Stimulated activated CD4-positive, alpha-beta T cell treated with anti-CD3 and anti-CD28 coated beads, Interleukin-4, amount 100 ng/mL, for 1 hour (primary cell): ENCODE measurements around the gene ZNF672.
"Not testable (repeated sequence)": the region's sequence is repeated elsewhere in the genome, so short reads cannot be mapped to it uniquely, and the experiment has no call there.

Experiments used
- DNase-seq: peaks from one replicate; pipeline ENCODE4 v3.0.0-alpha.2; 2020

Gene ZNF672

GRCh38 chr1:248837781-248838356 is at the start of gene ZNF672:
ZNF672 (plus strand) TSS chr1:248838224; CDS start chr1:248847275, 9,051 bp downstream.
- DNase-seq, result peak; percentile 95

DNA sequence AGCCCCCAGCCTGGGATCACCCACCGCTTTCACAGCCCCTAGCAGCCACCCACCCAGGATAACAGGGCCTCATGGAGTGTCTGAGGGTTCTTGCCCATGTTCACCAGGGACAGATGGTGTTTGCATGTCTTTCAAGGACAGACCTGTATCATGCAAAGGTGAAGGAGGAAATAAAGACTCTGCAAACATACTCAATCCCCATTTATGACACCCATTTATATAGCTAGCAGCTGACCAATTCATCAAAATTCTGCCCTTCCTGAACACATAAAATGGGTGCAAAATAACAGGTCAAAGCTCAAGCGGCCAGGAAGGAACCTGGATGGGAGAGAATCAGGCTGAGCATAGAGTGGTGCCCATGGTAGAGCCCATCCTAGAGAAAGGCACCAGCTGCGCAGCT is 49.7 kb upstream of the ZNF672 start:
- no peak for DNase-seq

DNA sequence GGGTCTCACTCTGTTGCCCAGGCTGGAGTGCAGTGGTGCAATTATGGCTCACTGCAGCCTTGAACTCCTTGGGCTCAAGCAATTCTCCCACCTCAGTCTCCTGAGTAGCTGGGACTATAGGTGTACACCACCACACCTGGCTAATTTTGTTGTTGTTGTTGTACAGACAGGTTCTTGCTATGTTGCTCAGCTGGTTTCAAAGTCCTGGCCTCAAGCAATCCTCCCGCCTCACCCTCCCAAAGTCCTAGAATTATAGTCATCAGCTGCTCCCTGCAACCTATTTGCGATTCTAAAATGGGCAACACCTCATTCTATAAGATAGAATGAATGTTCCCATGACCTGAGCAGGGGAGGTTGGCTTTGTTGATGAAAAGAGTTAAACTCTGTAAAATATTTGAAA is 48.7 kb upstream of the ZNF672 start:
- DNase-seq, result not testable (repeated sequence)

DNA sequence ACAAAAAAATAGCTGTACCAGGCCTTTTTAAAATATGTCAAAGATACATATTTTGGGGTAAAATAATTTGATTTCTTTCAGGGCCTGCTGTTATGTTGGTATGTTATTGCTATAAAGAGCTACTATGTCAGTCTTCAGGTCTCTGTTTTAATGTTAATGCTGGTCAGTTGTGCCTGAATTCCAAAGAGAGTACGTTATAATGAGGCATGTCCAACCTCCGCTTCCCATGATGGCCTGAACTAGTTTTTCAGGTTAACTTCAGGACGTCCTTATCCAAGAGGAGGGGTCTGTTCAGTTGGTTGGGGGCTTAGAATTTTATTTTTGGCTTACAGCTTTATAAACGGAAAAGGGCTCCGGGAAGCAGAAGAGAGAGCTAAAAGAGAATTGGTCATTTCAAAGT is 47.6 kb upstream of the ZNF672 start:
- DNase-seq, result no peak

DNA sequence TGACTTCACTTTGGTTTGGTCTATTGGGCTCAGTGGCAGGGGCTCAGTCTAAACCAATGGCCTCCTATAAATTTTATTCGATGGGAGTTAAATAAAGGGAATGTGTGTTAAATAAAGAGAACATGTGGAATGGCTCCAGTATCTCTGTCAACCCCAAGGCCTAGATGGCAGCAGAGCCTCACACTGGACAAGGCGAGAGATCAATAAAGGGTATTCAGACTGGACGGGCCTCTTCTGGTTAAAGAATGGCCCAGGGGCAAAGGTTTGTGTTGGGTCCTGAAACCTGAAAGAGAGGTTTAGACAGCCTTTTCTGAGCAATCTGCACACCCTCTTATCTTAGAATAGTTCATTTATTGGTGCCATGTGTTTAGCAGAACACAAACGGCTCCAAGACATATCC is 47.0 kb upstream of the ZNF672 start:
- no peak for DNase-seq

- DNase-seq, result no peak
Observed at GRCh38 chr1:248792342-248792741, 45.7 kb upstream of the ZNF672 start.

DNA sequence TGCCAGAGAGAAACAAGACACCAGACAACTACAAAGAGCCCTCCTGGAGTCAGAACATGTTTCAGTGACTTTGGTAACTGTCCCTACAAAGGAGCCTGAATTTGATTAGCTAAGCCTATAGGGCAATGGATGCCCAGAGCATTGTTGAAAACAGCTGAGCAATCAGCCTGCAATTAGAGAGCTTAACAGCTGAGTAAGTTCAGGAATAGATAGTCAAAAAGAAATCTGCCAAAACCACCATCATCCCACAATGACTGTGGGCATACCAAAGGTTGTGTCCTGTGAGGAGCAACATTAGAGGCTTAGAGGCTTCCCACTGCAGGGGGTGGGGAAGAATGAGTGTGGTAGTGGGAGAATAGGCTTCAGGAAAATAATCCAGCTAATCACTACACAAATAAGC is 44.4 kb upstream of the ZNF672 start:
- DNase-seq, result no peak

DNA sequence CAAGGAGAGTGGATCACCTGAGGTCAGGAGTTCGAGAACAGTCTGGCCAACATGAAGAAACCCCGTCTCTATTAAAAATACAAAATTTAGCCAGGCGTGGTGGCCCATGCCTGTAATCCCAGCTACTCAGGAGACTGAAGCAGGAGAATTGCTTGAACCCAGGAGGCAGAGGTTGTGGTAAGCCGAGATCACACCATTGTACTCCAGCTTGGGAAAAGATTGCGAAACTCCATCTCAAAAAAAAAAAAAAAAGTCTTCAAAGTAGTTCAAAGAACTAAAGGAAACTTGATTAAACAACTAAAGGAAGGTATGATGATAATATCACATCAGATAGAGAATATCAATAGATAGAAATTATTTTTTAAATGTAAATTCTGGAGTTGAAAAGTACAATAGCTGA is 43.4 kb upstream of the ZNF672 start:
- DNase-seq, result not testable (repeated sequence)

DNA sequence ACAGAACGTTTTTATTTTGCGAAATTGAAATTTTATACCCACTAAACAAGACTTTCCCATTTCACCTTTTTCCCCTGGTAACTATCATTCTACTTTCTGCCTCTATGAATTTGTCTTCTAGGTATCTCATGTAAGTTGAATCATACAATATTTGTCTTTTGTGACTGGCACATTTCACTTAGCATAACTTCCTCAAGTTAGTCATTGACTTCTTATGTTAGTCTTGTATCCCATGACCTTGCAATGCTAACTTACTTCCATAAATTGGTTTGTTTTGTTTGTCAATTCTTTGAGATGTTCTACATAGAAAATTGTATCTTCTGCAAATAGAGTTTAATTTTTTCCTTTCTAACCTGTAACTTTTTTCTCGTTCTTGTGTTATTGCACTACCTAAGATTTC is 39.2 kb upstream of the ZNF672 start:
- DNase-seq, result no peak

DNA sequence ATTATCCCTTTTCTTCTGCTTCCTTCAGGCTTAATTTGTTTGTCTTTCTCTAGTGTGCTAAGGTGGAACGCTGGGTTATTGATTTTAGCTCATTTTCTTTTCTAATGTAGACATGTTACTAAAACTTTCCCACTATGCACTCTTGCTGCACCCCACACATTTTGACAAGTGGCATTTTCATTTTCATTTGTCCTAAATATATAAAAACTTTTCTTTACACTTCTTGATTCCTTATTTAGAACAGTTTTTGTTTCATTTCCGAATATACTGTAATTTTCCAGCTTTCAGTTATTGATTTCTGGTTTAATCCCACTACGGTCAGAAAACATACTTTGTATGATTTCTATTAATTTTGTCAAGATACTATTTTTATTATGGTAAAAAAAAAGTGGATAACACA is 37.6 kb upstream of the ZNF672 start:
- no peak for DNase-seq

- DNase-seq, result no peak
Observed at GRCh38 chr1:248802454-248802853, 35.6 kb upstream of the ZNF672 start.

DNA sequence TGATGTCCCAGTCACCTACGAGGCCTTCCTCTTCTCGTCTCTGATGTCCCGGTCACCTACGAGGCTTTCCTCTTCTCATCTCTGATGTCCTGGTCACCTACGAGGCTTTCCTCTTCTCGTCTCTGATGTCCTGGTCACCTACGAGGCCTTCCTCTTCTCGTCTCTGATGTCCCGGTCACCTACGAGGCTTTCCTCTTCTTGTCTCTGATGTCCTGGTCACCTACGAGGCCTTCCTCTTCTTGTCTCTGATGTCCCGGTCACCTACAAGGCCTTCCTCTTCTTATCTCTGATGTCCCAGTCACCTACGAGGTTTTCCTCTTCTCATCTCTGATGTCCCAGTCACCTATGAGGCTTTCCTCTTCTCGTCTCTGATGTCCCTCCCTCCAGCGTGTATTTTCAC is 34.5 kb upstream of the ZNF672 start:
- not testable (repeated sequence) for DNase-seq

GRCh38 chr1:248804771-248805681 is 33.0 kb upstream of the ZNF672 start:
- DNase-seq, result no peak

GRCh38 chr1:248805876-248806275 is 32.1 kb upstream of the ZNF672 start:
- DNase-seq, result no peak

GRCh38 chr1:248807067-248807737 is 30.8 kb upstream of the ZNF672 start:
- peak; percentile 61 for DNase-seq

GRCh38 chr1:248808876-248809275 is 29.1 kb upstream of the ZNF672 start:
- DNase-seq, result no peak

DNA sequence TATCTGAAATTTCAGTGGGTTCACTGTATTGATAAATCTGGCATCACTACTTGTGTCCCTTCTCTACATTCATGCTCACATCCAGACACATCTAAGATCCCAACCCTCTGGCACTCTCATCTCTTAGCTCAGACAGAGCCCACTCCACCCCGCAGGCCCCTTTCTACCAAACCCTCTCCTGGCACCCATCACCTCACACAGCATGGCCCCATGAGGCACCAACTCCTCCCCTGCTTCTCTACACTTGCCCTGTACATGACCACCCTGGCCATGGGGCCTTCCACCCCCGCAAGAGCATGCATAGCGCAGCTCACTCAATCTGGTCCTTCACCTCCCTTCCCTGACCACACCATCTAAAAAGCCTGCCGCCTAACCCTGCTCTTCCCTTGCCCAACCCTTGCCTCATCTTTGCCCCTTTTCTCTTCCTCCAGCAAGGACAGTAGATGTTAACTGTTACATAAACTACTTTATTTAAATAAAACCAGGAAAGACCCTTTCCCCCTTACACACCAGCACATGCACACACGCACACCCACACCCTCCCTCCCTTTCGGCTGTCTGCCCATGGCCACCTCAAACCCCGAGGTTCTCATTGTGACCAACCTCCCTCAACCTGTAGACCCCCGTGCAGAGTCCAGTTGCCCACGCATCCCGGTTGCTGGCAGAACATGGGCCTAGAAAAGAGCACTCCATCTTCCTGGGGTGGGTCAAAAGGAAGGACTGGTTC is 27.9 kb upstream of the ZNF672 start:
- DNase-seq, result no peak

GRCh38 chr1:248810727-248811513 is 27.1 kb upstream of the ZNF672 start:
- DNase-seq, result no peak

DNA sequence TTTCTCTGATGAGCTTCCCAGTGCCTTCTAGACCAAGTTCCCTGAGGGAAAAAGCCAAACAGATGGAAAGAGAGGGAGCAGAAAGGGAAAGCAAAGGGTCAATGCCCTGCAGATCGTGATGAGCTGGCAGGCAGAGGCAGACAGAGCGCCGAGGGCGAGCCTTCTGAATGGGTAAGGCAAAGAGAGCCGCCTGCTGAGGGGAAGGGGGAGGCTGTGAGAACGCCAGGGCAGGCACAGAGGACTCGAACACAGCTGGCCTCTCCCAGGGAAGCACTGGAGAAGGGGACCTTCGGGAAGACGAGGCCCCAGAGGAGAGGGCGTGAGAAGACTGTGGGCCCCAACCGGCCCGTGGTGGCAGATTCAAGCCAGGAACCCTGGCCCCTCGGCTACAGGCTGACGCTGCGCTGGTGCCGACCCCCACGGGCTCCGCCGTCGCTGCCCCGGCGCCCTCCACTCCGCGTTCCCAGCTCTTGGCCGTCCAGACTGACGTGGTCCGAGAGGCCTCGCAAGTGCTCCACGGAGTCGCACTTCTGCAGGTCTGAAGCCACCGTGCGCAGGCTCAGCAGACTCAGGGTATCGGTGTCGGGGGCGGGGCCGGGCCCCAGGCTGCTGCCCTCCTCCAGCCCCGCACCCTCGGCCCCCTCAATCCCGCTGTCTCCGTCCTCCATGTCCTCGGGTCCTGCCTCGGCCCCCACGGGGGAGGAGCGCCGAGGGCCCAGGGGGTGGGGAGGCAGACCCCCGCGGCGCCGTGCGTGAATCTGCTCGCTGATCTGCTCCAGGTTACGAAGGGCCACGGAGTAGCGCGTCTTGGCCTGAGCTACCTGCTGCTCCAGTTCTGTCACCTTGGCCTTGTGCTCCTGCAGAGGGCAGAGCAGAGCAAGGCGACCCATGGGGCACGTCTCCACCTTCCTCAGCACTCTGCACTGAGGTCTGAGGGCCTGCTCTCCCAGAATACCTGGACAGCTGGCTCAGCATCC is 26.2 kb upstream of the ZNF672 start:
- no peak for DNase-seq

DNA sequence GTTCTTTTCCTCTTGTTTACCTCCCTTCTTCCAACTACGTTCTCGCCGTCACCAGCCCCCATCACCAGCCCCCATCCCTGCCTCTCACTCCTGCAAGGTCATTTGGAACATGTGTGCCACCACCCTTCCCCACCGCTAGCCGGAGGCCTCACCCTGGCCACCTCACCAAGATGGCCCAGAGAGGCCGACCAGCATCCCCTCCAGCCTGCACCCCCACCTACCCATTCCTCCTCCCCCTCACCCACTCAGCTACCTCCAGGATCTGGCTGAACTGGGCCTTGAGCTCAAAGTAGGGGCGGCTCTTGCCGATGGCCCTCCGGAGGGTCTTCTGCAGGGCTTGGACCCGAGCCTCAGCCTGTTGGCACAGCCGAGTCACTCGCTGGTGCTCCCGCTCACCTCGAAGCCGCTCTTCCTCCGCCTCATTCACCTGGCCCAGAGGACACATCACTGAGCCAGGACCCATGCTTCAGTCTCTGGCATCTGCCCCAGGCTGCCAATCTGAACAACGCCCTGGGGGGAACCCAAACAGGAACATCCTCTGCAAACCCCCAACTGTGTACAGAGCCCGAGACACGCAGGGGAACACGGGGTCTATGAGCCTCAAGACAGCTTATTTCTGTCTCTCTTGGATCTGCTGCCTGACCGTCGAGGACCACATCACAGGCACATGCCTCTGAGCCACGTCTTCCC is 25.1 kb upstream of the ZNF672 start:
- no peak for DNase-seq
